ENCODE measurements around the gene CDKN2C.

DNA sequence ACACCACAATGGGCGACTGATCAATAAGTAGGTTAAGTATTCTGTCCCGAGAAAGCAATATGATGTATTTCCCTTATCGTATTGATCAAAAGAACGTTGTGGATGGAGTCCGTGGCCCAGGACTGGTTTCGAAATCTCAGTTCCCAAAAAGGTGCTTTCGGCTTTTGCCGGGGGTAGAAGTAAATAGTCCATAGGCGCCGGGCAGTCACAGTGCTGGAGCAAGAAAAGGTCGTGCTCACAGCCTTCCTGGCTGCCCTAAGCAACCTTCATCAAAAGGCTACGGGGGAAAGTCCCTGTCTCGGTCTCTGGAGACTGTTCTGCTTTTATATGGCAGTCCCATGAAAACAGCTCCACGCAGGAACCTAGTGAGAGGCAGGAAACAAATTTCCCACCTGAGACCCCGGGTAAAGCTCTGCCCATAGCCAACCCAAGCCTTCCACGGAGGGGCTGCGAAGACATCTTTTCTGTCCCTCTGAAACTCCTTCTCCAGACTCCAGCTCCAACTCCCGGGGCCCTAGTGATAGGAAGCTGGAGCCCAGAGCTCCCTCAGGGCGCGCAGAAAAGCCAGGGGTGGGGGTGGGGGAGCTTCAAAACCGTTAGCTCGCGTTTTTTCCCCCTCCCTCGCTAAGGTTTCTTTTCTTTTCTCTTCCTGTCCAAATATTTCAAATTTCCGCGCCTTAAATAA, 7.0 kb downstream of the CDKN2C start:
- no peak for TF ChIP-seq POLR2A (IDR thresholded peaks at IDR 0.05)
- no peak for TF ChIP-seq CTCF (IDR thresholded peaks at IDR 0.05)
